GM18951 (cell line): Measurements from ENCODE around the gene ALDH3A1.
A peak's percentile ranks its signal among the peaks of the same experiment; 100 is the strongest.

Source experiments
- POLR2A ChIP-seq: IDR thresholded peaks from 4 replicates; pipeline ENCODE4 v1.6.1; 2011; ENCODE audit warnings: mild to moderate bottlenecking; ENCODE audit not compliant: insufficient read length, insufficient read depth; ENCODE audit errors: extremely low read depth
- in situ Hi-C: fragments of 300-500 bp; cut with MboI; formaldehyde crosslinking; loops from one replicate; pipeline ENCODE4 v1.12.0; 2022; ENCODE audit warnings: low sequenced_read_pairs, mixed read lengths, inconsistent platforms; ENCODE audit not compliant: unreplicated experiment

Gene ALDH3A1

DNA sequence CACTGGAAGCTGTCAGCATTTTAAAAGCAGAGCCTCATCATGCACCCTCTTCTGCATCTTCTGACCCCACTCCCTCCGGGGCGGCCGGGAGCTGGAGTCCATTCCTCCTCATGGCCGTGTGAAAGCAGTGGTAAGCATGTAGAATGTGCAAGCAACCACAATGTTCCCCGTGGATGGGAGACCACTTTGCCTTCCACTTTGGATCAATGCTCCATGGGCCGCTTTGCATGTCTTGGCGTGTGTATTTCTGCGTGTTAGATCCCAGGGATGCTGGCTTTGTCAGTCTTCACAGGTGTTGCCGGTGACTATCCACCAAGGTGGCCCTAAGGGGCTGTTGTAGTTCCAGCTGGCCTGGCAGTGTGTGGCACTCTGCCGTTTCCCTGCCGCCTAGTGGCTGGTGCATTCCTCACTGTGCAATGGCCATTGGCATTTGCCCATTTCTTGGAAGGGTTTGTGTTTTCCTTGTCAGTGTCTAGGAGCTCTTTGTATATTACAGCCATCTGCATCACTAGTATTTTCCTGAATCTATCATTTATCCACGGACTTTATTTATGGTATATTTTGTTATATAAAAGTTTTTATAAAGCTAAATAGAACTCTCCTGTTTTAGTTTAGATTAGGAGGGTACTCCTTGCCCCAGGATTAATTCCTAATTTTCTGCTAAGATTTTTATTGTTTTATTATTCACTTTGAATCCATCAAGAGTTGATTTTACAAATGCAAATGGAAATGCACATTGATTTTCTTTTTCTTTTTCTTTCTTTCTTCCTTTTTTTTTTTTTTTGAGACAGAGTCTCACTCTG, 5.8 kb upstream of the ALDH3A1 start:
- in situ Hi-C loops: loop anchor here (25.0 kb wide), 1 partner anchor 392 kb away; the partner anchor contains the start of gene B9D1
- TF ChIP-seq POLR2A: no peak

DNA sequence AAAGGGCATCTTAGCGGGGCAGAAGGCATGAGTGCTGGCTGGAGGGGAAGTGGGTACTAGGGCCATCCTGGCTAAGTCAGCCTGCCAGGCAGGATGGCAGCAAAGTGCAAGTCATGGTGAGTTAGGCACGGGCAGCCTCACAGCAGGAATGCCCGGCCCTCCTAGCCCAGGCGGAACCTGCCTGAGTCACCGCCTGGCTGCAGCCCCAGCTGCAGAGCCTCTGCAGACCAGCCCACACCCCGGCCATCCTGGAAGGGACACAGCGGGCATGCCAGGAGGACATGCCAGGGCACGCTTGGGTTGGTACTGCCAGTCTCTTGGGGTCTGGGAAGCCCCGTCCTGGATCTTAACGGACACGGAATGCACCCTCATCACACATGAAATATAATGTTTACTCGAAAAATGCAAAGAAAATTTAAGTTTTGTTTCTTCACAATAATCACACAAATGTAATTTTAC, 5.0 kb upstream of the ALDH3A1 start:
- in situ Hi-C loops: loop anchor here (25.0 kb wide), 1 partner anchor 391 kb away; the partner anchor contains the start of gene B9D1
- TF ChIP-seq POLR2A: no peak

DNA sequence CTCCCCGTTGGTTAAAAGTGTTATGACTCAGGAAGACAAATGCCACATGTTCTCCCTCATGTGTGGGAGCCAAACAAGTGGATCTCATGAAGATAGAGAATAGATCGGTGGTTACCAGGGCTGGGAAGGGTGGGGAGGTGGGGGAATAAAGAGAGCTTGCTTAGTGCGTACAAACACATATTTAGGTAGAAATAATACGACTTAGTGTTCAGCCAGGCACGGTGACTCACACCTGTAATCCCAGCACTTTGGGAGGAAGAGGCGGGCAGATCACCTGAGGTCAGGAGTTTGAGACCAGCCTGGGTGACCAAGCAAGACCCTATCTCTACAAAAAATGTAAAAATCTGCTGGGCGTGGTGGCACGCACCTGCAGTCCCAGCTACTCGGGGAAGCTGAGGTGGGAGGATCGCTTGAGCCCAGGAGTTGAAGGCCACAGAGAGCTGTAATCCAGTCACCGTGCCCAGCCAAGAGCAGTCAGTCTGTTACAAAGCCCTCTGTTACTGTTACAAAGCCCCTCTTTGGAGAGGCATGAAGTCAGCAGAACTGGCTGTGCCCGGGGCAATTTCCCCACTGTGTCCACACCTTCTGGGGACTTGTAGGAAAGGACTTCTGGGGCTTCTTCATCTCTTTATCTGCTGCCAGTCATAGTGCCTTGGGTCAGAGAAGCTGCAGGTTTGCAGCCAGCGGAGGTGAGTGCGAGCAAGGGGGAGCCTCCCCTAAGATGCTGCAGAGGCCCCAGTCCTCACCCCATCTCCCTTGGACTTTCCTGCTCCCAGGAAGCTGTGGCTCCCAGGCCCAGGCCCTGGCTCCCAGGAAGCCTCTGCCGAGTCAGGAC, 4.3 kb upstream of the ALDH3A1 start:
- no peak for TF ChIP-seq POLR2A
- in situ Hi-C loops: loop anchor here (25.0 kb wide), 1 partner anchor 390 kb away; the partner anchor contains the start of gene B9D1

DNA sequence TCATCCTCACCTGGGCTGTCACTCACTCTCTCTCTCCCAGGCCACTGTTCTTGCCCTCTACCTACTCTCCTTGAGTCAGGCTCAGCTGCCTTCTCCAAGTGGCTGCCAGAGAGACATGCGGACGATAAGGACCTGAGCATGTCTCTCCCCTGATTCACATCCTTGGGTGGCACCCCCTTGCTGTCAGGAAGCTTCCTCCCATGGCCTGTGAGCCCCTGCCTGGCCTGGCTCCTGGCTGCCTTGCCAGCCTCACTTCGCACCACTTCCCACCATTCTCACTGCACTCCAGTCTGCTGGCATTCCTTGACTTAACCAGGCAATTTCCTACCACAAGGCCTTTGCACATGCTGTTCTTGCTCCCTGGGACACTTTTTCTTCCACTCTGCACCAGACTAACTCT, 2.7 kb upstream of the ALDH3A1 start:
- in situ Hi-C loops: loop anchor here (25.0 kb wide), 1 partner anchor 389 kb away; the partner anchor contains the start of gene B9D1
- no peak for TF ChIP-seq POLR2A

DNA sequence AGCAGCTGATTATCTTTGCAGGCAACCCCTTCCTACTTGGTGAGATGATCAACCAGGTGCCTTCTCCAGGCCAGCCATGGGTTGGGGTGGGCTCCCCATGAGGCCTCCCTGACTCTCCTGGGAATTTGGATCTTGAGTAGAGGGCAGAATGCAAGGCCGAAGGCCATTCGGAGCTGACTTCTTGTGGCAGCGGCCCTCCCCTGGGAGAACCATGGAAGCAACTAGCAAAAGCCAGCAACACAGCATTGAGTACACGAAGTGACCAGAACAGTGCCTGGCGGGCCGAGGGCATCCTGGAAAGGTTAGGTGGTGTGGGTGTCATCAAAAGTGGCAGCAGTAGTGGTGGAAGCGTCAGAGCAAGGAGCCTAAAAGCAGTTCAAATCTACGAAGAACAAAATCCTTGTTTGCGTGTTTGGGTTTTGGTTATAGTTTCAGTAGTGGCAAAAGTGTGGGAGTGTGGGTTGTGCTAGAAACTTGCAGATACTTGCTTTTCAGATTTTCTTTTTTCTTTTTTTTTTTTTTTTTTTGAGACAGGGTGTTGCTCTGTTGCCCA, 2.0 kb upstream of the ALDH3A1 start:
- no peak for TF ChIP-seq POLR2A
- in situ Hi-C loops: loop anchor here (25.0 kb wide), 1 partner anchor 388 kb away; the partner anchor contains the start of gene B9D1

DNA sequence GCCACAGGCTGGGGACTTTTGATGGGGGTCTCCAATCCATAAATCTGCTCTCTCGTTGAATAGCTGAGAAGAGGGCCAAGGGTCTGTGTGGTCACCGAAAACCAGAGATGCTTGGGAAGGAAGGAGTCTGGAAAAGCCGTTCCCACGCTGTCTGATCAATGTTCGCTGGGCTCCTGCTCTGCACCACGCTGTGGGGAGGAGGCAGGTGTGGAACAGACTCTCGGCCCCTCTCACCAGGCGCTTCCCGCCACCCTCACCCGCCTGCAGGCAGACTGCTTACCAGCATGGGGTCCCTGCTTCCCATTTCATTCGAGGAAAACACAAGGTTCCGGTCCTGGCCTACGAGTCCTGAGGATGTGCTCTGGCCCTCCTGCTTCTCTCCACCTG, 702 bp upstream of the ALDH3A1 start:
- in situ Hi-C loops: no loop called here
- no peak for TF ChIP-seq POLR2A

DNA sequence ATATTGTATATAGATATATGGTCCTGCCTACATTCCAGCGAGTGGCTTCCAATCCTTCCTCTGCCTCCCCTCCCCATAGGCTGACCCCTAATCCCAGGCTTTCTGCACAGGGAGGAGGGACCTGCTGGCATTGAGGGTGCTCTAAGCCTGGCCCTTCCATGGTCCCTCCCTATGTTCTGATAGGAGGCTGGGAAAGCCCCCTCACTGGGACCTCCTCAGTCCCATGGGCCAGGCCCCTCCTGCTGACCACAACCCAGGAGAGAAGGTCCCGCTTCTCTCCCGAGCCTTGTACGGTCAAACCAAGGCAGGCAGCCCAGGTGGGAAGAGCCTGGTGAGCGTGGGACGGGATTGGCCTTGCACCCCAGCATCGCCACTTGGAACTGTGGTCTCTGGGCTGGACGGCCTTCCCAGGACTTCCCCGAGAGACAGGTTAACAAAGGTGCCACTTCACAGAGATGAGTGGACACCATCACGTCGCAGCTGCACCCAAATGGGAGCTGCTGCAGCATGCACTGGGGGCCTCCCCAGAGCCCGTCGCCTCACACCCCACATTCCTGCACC, 859 bp downstream of the ALDH3A1 start:
- TF ChIP-seq POLR2A: no peak
- in situ Hi-C loops: no loop called here

DNA sequence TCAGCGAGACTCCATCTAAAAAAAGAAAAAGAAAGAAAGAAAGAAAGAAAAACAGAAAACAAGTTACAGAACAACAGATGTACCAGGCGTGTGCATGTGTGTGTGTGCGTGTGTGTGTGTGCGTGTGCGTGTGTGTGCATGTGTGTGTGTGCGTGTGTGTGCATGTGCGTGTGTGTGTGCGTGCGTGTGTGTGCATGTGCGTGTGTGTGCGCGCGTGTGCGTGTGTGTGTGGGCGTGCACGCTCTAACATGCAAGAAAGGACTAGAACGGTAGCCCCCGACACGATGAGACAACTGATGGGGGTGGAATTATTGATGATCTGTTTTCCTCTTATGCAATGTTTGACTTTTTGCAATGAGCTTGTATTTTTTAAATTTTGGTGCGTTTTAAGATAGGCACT, 1.6 kb downstream of the ALDH3A1 start:
- TF ChIP-seq POLR2A: no peak

DNA sequence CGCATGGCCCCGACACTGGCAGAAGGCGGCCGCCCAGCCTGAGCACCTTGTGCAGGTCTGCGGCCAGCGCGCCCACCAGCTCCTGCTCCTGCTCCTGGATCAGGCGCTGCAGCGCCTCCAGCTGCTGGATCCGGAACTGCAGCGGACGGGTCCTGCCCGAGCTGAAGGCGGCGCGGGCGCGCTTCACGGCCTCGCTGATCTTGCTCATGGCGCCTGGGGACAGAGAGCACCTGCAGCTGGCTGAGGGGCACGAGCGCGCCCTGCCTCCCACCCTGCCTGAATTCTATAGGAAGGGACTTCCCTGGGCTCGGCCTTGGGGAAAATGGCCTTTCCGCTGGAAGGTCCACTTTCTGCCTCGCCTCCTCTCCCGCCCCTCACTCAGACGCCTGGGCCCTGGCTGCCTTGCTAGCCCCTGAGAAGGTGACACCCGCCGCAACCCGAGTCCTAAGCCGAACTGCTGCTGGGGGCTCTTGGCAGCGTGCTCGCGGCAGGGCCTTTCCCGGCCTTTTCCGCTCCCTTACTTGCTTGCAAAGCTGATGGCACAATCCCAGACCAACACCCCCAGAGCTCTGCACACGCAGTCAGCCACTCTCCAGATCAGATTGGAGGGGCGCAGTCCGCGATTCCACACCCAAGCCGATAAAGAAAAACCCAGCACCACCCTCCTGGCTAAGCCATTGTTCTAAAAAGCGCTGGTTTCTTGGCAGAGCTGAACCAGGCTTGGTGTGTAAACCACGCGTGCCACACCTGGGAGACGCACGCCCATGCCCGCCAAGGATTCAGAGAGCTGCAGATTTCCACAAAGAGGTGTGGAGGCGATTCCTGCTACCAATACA, 3.0 kb downstream of the ALDH3A1 start:
- TF ChIP-seq POLR2A: peak; percentile 37
- in situ Hi-C loops: no loop called here

More for the DNA sequence above, 1.6 kb downstream of the ALDH3A1 start:
- in situ Hi-C loops: no loop called here

DNA sequence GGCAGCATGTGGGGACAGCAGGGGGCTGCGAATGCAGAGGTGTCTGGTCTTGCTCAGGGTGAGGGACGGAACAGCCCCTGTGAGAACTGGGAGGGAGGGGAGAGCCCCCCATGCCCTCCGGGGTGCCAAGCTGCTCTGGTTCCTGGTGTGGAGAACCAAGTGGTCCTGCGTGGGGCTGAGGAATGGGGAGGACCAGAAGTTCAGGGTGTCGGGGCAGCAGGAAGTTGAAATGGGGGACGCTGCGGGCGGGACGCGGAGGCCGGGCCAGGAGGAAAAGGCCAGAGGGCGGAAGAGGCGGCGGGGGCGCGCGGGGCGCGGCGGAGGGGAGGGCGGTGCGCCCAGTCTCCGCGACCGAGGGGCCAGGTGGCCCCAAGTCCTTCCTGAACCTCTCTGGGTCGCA, 3.6 kb downstream of the ALDH3A1 start:
- no peak for TF ChIP-seq POLR2A
- in situ Hi-C loops: no loop called here

DNA sequence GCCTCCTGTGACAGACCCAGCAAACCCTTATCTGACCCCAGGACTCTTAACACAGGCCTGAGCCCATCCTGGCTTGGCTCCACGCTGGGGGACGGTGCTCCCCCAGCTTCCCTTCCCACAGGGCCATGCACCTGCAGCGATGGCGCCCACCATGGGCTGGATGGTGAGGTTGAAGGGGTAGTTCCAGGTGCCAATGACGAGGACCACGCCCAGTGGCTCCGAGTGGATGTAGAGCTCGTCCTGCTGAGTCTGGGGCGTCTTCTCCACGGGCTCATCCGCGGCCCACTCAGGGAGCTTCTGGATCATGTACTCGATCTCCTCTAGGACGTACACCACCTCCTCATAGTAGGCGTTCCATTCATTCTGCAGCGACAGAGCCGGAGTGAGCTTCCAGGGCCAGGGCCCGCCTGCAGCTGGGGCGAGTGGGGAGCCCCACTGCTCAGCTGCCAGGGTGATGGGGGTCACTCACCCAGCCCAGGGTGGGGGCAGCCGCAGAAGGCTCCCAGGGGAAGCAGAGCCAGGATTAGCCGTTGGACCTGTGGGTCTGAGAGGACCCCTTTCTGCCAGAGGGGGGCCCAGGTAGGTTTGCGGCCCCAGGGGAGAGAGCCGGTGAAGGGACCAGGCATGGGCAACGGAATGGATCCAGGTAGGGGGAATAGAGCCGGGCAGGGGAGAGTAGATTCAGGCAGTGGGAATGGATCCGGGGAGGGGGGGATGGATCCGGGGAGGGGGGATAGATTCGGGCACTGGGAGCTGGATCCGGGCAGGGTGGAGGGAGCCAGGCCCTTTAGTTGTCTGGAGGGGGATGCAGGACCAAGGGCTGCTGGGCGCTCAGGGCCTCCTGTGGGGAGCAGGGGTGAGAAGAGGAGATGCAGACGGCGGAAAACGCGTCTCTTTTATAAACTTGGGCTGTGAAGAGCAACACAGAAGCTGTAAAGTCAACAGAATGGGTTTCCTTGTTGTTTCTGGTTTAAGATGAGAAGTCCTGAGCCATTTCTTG, 4.7 kb downstream of the ALDH3A1 start:
- in situ Hi-C loops: no loop called here
- TF ChIP-seq POLR2A: no peak
